Caco-2 (cell line): ENCODE measurements around the gene ANKRD2. TPM values are rescaled to one million over a fixed set of nuclear protein-coding genes. Genes with fewer than 3 reads are reported as not detected.
A peak's percentile ranks its signal among the peaks of the same experiment; 100 is the strongest.

ENCODE experiments used
- BruUV-seq: library from RNA; stranded (reverse); fragments of 400-500 nt; replicated peaks from 2 replicates; lab custom pipeline; 2021; lab: Mats Ljungman, UMichigan
- CTCF ChIA-PET: fragments of 300-600 bp; sonication (Branson Sonifier 250); formaldehyde crosslinking; loops from one replicate; lab custom pipeline; 2022; ENCODE audit warnings: antibody characterized with exemption; lab: Charles Lee
- POLR2A ChIA-PET: fragments of 300-600 bp; sonication (Branson Sonifier 250); formaldehyde crosslinking; loops from one replicate; lab custom pipeline; 2022; ENCODE audit warnings: antibody characterized with exemption; lab: Charles Lee
- DNase-seq, 2 experiments: peaks; one replicate each; pipeline versions ENCODE4 v3.0.0 to v3.0.0-alpha.2; 2020 to 2022
- H3K27me3 ChIP-seq: replicated peaks from 2 replicates; pipeline ENCODE4 v1.6.0; 2011; ENCODE audit warnings: low read length; ENCODE audit not compliant: control insufficient read depth, insufficient read depth
- H3K36me3 ChIP-seq: 2 replicates; pipeline ENCODE4 v1.5.1; 2011; ENCODE audit warnings: low read length; ENCODE audit not compliant: control insufficient read depth, insufficient read depth
- H3K4me1 ChIP-seq: fragments of 250-450 bp; sonication (Bioruptor Pico); 2 replicates; pipeline ENCODE4 v1.5.1; 2020; ENCODE audit warnings: mild to moderate bottlenecking
- H3K4me3 ChIP-seq: 2 replicates; pipeline ENCODE4 v1.5.1; 2011; ENCODE audit warnings: low read depth, mild to moderate bottlenecking, control low read depth, low read length
- H3K9me3 ChIP-seq: fragments of 250-450 bp; sonication (Bioruptor Pico); 2 replicates; pipeline ENCODE4 v1.5.1; 2020; ENCODE audit warnings: mild to moderate bottlenecking, moderate library complexity
- H3K27ac Mint-ChIP-seq: one replicate; pipeline ENCODE4 v1.8.0; 2022; ENCODE audit warnings: mixed read lengths; ENCODE audit not compliant: unreplicated experiment
- H3K27me3 Mint-ChIP-seq: one replicate; pipeline ENCODE4 v1.8.0; 2022; ENCODE audit warnings: mixed read lengths; ENCODE audit not compliant: insufficient read depth, unreplicated experiment
- H3K36me3 Mint-ChIP-seq: one replicate; pipeline ENCODE4 v1.8.0; 2022; ENCODE audit warnings: mild to moderate bottlenecking, mixed read lengths; ENCODE audit not compliant: insufficient read depth, unreplicated experiment
- H3K4me1 Mint-ChIP-seq: one replicate; pipeline ENCODE4 v1.8.0; 2022; ENCODE audit warnings: low read depth, mixed read lengths; ENCODE audit not compliant: unreplicated experiment
- H3K4me3 Mint-ChIP-seq: one replicate; pipeline ENCODE4 v1.8.0; 2022; ENCODE audit warnings: mild to moderate bottlenecking, moderate library complexity, mixed read lengths; ENCODE audit not compliant: unreplicated experiment
- H3K9me3 Mint-ChIP-seq: one replicate; pipeline ENCODE4 v1.8.0; 2022; ENCODE audit warnings: mixed read lengths; ENCODE audit not compliant: unreplicated experiment
- CTCF ChIP-seq, 2 experiments: fragments of 200-600 bp in 1 of 2; IDR thresholded peaks; 1 replicate in 1 of 2; 2 replicates in 1 of 2; pipeline versions ENCODE4 v1.5.1 to v1.8.0; 2011 to 2022; ENCODE audit warnings: antibody characterized with exemption in 1 of 2, control low read depth in 1 of 2, inconsistent platforms in 1 of 2, low read depth in 1 of 2, low read length in 1 of 2, mild to moderate bottlenecking in 1 of 2, moderate library complexity in 1 of 2; ENCODE audit not compliant: insufficient read depth in 1 of 2, severe bottlenecking in 1 of 2, unreplicated experiment in 1 of 2
- intact Hi-C: fragments of 100-400 bp; cut with micrococcal nuclease; formaldehyde crosslinking; loops from one replicate; pipeline ENCODE4 v1.10.0; 2022; ENCODE audit not compliant: unreplicated experiment
- total RNA-seq: library from RNA; stranded (reverse); gene quantifications from 2 replicates; pipeline ENCODE4 v1.2.3, GENCODE V29; 2022

ANKRD2 gene
- total RNA-seq, 1 experiment from 2014 or later, result not detected

- TF ChIP-seq CTCF (IDR thresholded peaks at IDR 0.05; ENCODE audit: insufficient read depth in 1 of 2, low read depth in 1 of 2, low read length in 1 of 2, severe bottlenecking in 1 of 2, unreplicated experiment in 1 of 2), result no peak
- no peaks in the 10 kb centered on the region for H3K9me3 Mint-ChIP-seq
- H3K4me1 Mint-ChIP-seq, result peaks cover 20% of the 10 kb centered on the region
- no peak for DNase-seq
- no peak overlapping the region for H3K27ac Mint-ChIP-seq
- intact Hi-C loops, result no loop called here
- CTCF ChIA-PET, result no interaction called here
- no peak overlapping the region for H3K4me3 Mint-ChIP-seq
- POLR2A ChIA-PET, result no interaction called here
- H3K36me3 Mint-ChIP-seq, result peaks cover under 1% of the 10 kb centered on the region
- H3K27me3 ChIP-seq, result no peaks in the 10 kb centered on the region
- no TSS peak for BruUV-seq
- H3K4me1 ChIP-seq, result peaks cover 15% of the 10 kb centered on the region
- no peak overlapping the region for H3K4me3 ChIP-seq
- H3K9me3 ChIP-seq, result no peaks in the 10 kb centered on the region
- H3K36me3 ChIP-seq, result no peaks in the 10 kb centered on the region
- H3K27me3 Mint-ChIP-seq, result no peaks in the 10 kb centered on the region
These were observed 25.3 kb upstream of the ANKRD2 start for GRCh38 chr10:97547271-97547600.

DNA sequence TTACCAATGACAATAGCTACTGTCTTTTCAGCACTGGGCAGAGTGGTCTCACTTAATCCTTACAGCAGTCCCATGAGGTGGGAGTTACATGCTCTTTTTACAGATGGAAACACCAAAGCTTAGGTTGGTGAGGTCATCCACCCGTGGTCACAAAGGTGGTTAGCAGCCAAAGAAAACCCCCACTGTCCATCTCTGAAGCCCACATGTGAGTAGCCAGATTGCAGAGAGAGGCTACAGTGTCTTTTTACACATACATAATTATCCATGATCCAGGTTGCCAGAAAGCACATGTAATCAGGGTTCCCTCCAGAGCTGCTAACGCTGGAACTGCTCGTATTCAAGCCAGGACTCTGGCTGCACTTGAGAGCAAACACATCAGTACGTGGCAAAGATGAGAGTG lies 24.6 kb upstream of the ANKRD2 start:
- no peaks in the 10 kb centered on the region for H3K9me3 ChIP-seq
- CTCF ChIA-PET, result no interaction called here
- TF ChIP-seq CTCF (IDR thresholded peaks at IDR 0.05; ENCODE audit: insufficient read depth in 1 of 2, low read depth in 1 of 2, low read length in 1 of 2, severe bottlenecking in 1 of 2, unreplicated experiment in 1 of 2), result no peak
- Mint-ChIP-seq H3K4me3 (no peak overlapping the region), H3K27ac (no peak overlapping the region), H3K36me3 (no peaks in the 10 kb centered on the region), H3K9me3 (no peaks in the 10 kb centered on the region), H3K27me3 (no peaks in the 10 kb centered on the region), H3K4me1 (peaks cover 13% of the 10 kb centered on the region)
- no peaks in the 10 kb centered on the region for H3K36me3 ChIP-seq
- H3K4me1 ChIP-seq, result peaks cover 7% of the 10 kb centered on the region
- no peak overlapping the region for H3K4me3 ChIP-seq
- no TSS peak for BruUV-seq
- DNase-seq, result no peak
- intact Hi-C loops, result no loop called here
- H3K27me3 ChIP-seq, result no peaks in the 10 kb centered on the region
- POLR2A ChIA-PET, result no interaction called here

- Histone ChIP-seq H3K9me3 (no peaks in the 10 kb centered on the region), H3K27me3 (no peaks in the 10 kb centered on the region), H3K36me3 (no peaks in the 10 kb centered on the region), H3K4me1 (peaks cover 6% of the 10 kb centered on the region; the same call in 1 of the 2 replicates), H3K4me3 (no peak overlapping the region)
- intact Hi-C loops, result no loop called here
- CTCF ChIA-PET, result no interaction called here
- Mint-ChIP-seq H3K4me1 (peaks cover 12% of the 10 kb centered on the region), H3K27ac (peak overlapping the region; percentile 3), H3K36me3 (no peaks in the 10 kb centered on the region), H3K4me3 (no peak overlapping the region), H3K9me3 (no peaks in the 10 kb centered on the region), H3K27me3 (no peaks in the 10 kb centered on the region)
- BruUV-seq, result no TSS peak
- no peak for DNase-seq
- no peak for TF ChIP-seq CTCF (IDR thresholded peaks at IDR 0.05; ENCODE audit: insufficient read depth in 1 of 2, low read depth in 1 of 2, low read length in 1 of 2, severe bottlenecking in 1 of 2, unreplicated experiment in 1 of 2)
- POLR2A ChIA-PET, result no interaction called here
These were observed 23.6 kb upstream of the ANKRD2 start for GRCh38 chr10:97548828-97549455.
